HepG2 (cell line): ENCODE data around the gene WNT10A. TPM values are rescaled to one million over a fixed set of nuclear protein-coding genes. Genes with fewer than 3 reads are reported as not detected.
A peak's percentile ranks its signal among the peaks of the same experiment; 100 is the strongest.

Source experiments
- ATAC-seq: fragments of 200-7000 bp; cut with Tn5 transposase; 3 replicates; pipeline ENCODE4 v1.9.1; 2020; ENCODE audit warnings: mild to moderate bottlenecking, moderate library complexity
- BruUV-seq: library from RNA; stranded (reverse); fragments of 400-500 nt; replicated peaks from 2 replicates; lab custom pipeline; 2021; lab: Mats Ljungman, UMichigan
- CTCF ChIA-PET: fragments of 300-600 bp; formaldehyde crosslinking; extraction: SDS; loops from one replicate; lab custom pipeline; 2021; ENCODE audit warnings: low total read pairs, inconsistent platforms, low intra/inter-chr PET ratio; lab: Yijun Ruan, JAX
- POLR2A ChIA-PET: fragments of 350-600 bp; sonication (Branson Sonifier 250); formaldehyde crosslinking; loops from one replicate; lab custom pipeline; 2020; ENCODE audit warnings: antibody characterized with exemption, inconsistent platforms; lab: Yijun Ruan, JAX
- DNase-seq: peaks from one replicate; pipeline ENCODE4 v3.0.0-alpha.2; 2015; ENCODE audit warnings: low spot score
- FAIRE-seq: peaks from 3 replicates; lab custom pipeline; 2011; peaks lifted over from hg19 to GRCh38; lab: Jason Lieb, UNC
- H2AFZ ChIP-seq: one replicate; pipeline ENCODE4 v1.6.1; 2011; ENCODE audit warnings: low read length, inconsistent platforms
- H3K27ac ChIP-seq: fragments of 300-600 bp; 3 replicates; pipeline ENCODE4 v1.8.0; 2011; ENCODE audit warnings: mixed run types, mild to moderate bottlenecking, mixed read lengths, low read length, inconsistent platforms; ENCODE audit not compliant: insufficient read depth; ENCODE audit errors: extremely low read length
- H3K27me3 ChIP-seq, 2 experiments: fragments of 200-600 bp in 1 of 2; 2 replicates in 1 of 2; 3 replicates in 1 of 2; pipeline versions ENCODE4 v1.6.0 to v1.8.0; 2011; ENCODE audit warnings: low read length in 2 of 2, mild to moderate bottlenecking in 2 of 2, moderate library complexity in 2 of 2, inconsistent platforms in 1 of 2; ENCODE audit not compliant: insufficient read depth in 2 of 2, control insufficient read depth in 1 of 2
- H3K36me3 ChIP-seq, 2 experiments: fragments of 200-600 bp in 1 of 2; replicated peaks in 1 of 2; 2 replicates in 1 of 2; 3 replicates in 1 of 2; pipeline versions ENCODE4 v1.5.1 to v1.8.0; 2011; ENCODE audit warnings: low read length in 2 of 2, inconsistent platforms in 1 of 2; ENCODE audit not compliant: insufficient read depth in 2 of 2, control insufficient read depth in 1 of 2
- H3K4me1 ChIP-seq: 2 replicates; pipeline ENCODE4 v1.5.1; 2012; ENCODE audit warnings: low read length, inconsistent platforms; ENCODE audit not compliant: insufficient read depth
- H3K4me2 ChIP-seq: 2 replicates; pipeline ENCODE4 v1.6.0; 2011; ENCODE audit warnings: low read depth, low read length, inconsistent platforms
- H3K4me3 ChIP-seq, 3 experiments: fragments of 200-600 bp in 1 of 3; sonication (generic), shearing (Covaris generic) in 1 of 3; replicated peaks in 1 of 3; 2 replicates each; pipeline ENCODE4 v1.5.1; 2011 to 2016; ENCODE audit warnings: low read length in 3 of 3, inconsistent platforms in 2 of 3, low read depth in 2 of 3, mild to moderate bottlenecking in 2 of 3, control low read depth in 1 of 3, mixed read lengths in 1 of 3; ENCODE audit not compliant: insufficient read depth in 1 of 3
- H3K79me2 ChIP-seq: one replicate; pipeline ENCODE4 v1.6.1; 2011; ENCODE audit warnings: low read length, inconsistent platforms; ENCODE audit not compliant: insufficient read depth
- H3K9ac ChIP-seq: 2 replicates; pipeline ENCODE4 v1.6.0; 2011; ENCODE audit warnings: mild to moderate bottlenecking, low read depth, low read length, inconsistent platforms; ENCODE audit not compliant: insufficient read depth
- H3K9me3 ChIP-seq: 2 replicates; pipeline ENCODE4 v1.5.1; 2012; ENCODE audit warnings: mild to moderate bottlenecking, low read length
- H4K20me1 ChIP-seq: 2 replicates; pipeline ENCODE4 v1.6.0; 2011; ENCODE audit warnings: inconsistent platforms, mild to moderate bottlenecking, low read length, moderate library complexity; ENCODE audit not compliant: insufficient read depth
- FOXA1 ChIP-seq, 2 experiments: fragments of 450-650 bp in 1 of 2; sonication (generic) in 1 of 2; formaldehyde crosslinking in 1 of 2; IDR thresholded peaks; 2 replicates each; pipeline versions ENCODE4 v1.4.0 to v1.6.1; 2016 to 2020; ENCODE audit warnings: missing genetic modification reagents in 1 of 2
- NFKB2 ChIP-seq: sonication (generic); formaldehyde crosslinking; IDR thresholded peaks from 2 replicates; pipeline ENCODE4 v1.4.0; 2020; ENCODE audit warnings: missing genetic modification reagents, borderline replicate concordance
- PHF21A ChIP-seq: sonication (generic); formaldehyde crosslinking; IDR thresholded peaks from 2 replicates; pipeline ENCODE4 v1.5.0; 2020; ENCODE audit warnings: mild to moderate bottlenecking, missing genetic modification reagents
- ZNF124 ChIP-seq: sonication (generic); formaldehyde crosslinking; IDR thresholded peaks from 2 replicates; pipeline ENCODE4 v1.4.0; 2020; ENCODE audit warnings: missing genetic modification reagents
- ZNF275 ChIP-seq: sonication (generic); formaldehyde crosslinking; IDR thresholded peaks from 2 replicates; pipeline ENCODE4 v1.8.0; 2022; ENCODE audit warnings: missing genetic modification reagents, mild to moderate bottlenecking, inconsistent platforms, borderline replicate concordance
- ZNF615 ChIP-seq: sonication (generic); formaldehyde crosslinking; IDR thresholded peaks from 2 replicates; pipeline ENCODE4 v1.5.0; 2020; ENCODE audit warnings: mild to moderate bottlenecking, missing genetic modification reagents, borderline replicate concordance
- WGBS: methylation state at CpG from one replicate; pipeline ENCODE4 v1.1.6; 2017; ENCODE audit warnings: low lambda C conversion rate; 5-methylcytosine and 5-hydroxymethylcytosine counted together
- in situ Hi-C: cut with HindIII; loops from 2 replicates; pipeline ENCODE4 v1.10.0; 2017; ENCODE audit warnings: low pct_unique_long_range_greater_than_20kb; ENCODE audit not compliant: extremely low pct_ligation_motif_present
- intact Hi-C: fragments of 100-400 bp; cut with micrococcal nuclease; formaldehyde crosslinking; loops from one replicate; pipeline ENCODE4 v1.10.0; 2022; ENCODE audit not compliant: unreplicated experiment
- polyA plus RNA-seq, 8 experiments: library from polyadenylated mRNA; depleted of rRNA in 3 of 8; stranded (reverse) in 7 of 8; unstranded in 1 of 8; fragments of >200 nt; fragmentation: Illumina TruSeq in 4 of 8; extraction: Trizol in 4 of 8; gene quantifications; 2 replicates each; pipeline versions ENCODE4 v1.2.1 to v1.2.3, GENCODE V29; 2011 to 2016; ENCODE audit warnings: low read depth in 4 of 8, missing spikeins in 1 of 8, mixed read lengths in 1 of 8; ENCODE audit not compliant: insufficient read depth in 1 of 8
- total RNA-seq, 5 experiments: library from RNA; depleted of rRNA; stranded (reverse); fragments of >200 nt; fragmentation: Illumina TruSeq; extraction: Trizol; gene quantifications; 2 replicates each; pipeline ENCODE4 v1.2.3, GENCODE V29; 2016; ENCODE audit warnings: low read depth in 1 of 5
- TF ChIP-seq, protein P1 (sequence below): sonication (generic); formaldehyde crosslinking; IDR thresholded peaks from 2 replicates; pipeline ENCODE4 v1.4.0; 2020; ENCODE audit warnings: missing genetic modification reagents
- TF ChIP-seq, protein P2 (sequence below): sonication (generic); formaldehyde crosslinking; IDR thresholded peaks from 2 replicates; pipeline ENCODE4 v1.4.0; 2020; ENCODE audit warnings: missing genetic modification reagents, borderline replicate concordance
- TF ChIP-seq, protein P3 (sequence below): sonication (generic); formaldehyde crosslinking; IDR thresholded peaks from 2 replicates; pipeline ENCODE4 v1.8.1; 2023; ENCODE audit warnings: mild to moderate bottlenecking, missing genetic modification reagents

Gene WNT10A
- total and polyA plus RNA-seq, 2 of the 13 experiments (the other 11 are each of a cell fraction or from before 2014, with no cell fraction given): 0.03 TPM; not detected in 1

DNA sequence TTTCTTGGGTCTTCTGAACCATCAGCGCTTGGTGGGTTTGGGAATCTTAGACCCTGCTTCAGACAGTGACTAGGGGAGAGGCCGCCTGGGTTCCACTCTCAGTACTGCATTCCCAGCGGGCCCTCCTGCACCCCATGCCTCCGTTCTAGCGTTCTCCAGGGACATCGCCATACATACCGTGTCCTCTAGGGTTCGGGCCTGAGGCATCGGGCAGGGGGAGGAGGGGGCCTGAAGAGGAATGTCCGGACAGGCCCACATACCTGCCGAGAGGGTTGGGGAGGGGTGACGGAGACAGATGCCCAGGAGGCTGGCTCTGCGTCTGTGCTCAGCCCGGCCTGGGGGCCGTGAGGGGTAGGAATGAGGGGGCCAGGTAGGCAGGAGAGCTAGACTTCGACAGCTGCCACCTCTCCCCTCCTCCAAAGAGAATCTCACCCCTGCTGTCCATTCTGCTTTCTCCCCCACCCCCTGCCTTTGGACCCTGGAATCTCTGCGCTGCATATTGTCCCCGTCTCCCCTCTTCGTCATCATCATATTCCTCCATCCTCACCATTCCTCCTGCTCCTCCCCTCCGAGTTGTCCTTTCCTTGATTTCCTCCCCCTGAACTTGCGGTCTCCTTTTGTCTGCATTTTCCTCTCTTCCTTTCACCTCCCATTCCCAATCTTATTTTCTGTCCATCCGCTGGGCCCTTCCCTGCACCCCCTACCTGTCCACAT, 7.8 kb upstream of the WNT10A start:
- POLR2A ChIA-PET: no interaction called here
- H3K9ac ChIP-seq: no peak overlapping the region
- in situ Hi-C loops: no loop called here
- no peak for FAIRE-seq
- no TSS peak for BruUV-seq
- H2AFZ ChIP-seq: no peak overlapping the region
- peaks cover 9 to 94% of the 10 kb centered on the region in 2 experiments; a peak in 4 of 5 replicates for H3K27me3 ChIP-seq
- TF ChIP-seq, protein P1, sequence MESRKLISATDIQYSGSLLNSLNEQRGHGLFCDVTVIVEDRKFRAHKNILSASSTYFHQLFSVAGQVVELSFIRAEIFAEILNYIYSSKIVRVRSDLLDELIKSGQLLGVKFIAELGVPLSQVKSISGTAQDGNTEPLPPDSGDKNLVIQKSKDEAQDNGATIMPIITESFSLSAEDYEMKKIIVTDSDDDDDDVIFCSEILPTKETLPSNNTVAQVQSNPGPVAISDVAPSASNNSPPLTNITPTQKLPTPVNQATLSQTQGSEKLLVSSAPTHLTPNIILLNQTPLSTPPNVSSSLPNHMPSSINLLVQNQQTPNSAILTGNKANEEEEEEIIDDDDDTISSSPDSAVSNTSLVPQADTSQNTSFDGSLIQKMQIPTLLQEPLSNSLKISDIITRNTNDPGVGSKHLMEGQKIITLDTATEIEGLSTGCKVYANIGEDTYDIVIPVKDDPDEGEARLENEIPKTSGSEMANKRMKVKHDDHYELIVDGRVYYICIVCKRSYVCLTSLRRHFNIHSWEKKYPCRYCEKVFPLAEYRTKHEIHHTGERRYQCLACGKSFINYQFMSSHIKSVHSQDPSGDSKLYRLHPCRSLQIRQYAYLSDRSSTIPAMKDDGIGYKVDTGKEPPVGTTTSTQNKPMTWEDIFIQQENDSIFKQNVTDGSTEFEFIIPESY (CRISPR knock-in tag): peak; percentile 94
- TF ChIP-seq NFKB2 (CRISPR knock-in tag): no peak
- TF ChIP-seq ZNF124 (CRISPR knock-in tag): no peak
- TF ChIP-seq, protein P2, sequence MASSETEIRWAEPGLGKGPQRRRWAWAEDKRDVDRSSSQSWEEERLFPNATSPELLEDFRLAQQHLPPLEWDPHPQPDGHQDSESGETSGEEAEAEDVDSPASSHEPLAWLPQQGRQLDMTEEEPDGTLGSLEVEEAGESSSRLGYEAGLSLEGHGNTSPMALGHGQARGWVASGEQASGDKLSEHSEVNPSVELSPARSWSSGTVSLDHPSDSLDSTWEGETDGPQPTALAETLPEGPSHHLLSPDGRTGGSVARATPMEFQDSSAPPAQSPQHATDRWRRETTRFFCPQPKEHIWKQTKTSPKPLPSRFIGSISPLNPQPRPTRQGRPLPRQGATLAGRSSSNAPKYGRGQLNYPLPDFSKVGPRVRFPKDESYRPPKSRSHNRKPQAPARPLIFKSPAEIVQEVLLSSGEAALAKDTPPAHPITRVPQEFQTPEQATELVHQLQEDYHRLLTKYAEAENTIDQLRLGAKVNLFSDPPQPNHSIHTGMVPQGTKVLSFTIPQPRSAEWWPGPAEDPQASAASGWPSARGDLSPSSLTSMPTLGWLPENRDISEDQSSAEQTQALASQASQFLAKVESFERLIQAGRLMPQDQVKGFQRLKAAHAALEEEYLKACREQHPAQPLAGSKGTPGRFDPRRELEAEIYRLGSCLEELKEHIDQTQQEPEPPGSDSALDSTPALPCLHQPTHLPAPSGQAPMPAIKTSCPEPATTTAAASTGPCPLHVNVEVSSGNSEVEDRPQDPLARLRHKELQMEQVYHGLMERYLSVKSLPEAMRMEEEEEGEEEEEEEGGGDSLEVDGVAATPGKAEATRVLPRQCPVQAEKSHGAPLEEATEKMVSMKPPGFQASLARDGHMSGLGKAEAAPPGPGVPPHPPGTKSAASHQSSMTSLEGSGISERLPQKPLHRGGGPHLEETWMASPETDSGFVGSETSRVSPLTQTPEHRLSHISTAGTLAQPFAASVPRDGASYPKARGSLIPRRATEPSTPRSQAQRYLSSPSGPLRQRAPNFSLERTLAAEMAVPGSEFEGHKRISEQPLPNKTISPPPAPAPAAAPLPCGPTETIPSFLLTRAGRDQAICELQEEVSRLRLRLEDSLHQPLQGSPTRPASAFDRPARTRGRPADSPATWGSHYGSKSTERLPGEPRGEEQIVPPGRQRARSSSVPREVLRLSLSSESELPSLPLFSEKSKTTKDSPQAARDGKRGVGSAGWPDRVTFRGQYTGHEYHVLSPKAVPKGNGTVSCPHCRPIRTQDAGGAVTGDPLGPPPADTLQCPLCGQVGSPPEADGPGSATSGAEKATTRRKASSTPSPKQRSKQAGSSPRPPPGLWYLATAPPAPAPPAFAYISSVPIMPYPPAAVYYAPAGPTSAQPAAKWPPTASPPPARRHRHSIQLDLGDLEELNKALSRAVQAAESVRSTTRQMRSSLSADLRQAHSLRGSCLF: no peak
- TF ChIP-seq ZNF275 (CRISPR knock-in tag): no peak
- TF ChIP-seq, protein P3, sequence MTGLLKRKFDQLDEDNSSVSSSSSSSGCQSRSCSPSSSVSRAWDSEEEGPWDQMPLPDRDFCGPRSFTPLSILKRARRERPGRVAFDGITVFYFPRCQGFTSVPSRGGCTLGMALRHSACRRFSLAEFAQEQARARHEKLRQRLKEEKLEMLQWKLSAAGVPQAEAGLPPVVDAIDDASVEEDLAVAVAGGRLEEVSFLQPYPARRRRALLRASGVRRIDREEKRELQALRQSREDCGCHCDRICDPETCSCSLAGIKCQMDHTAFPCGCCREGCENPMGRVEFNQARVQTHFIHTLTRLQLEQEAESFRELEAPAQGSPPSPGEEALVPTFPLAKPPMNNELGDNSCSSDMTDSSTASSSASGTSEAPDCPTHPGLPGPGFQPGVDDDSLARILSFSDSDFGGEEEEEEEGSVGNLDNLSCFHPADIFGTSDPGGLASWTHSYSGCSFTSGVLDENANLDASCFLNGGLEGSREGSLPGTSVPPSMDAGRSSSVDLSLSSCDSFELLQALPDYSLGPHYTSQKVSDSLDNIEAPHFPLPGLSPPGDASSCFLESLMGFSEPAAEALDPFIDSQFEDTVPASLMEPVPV (CRISPR knock-in tag): no peak
- TF ChIP-seq FOXA1 (IDR thresholded peaks at IDR 0.05): no peak
- TF ChIP-seq FOXA1 (CRISPR knock-in tag; IDR thresholded peaks at IDR 0.05): no peak
- TF ChIP-seq ZNF615 (CRISPR knock-in tag): no peak
- TF ChIP-seq PHF21A (CRISPR knock-in tag): no peak
- H3K4me3 ChIP-seq: no peak overlapping the region
- no peak for DNase-seq
- no peaks in the 10 kb centered on the region; the same call in 1 of the 2 replicates for H3K4me1 ChIP-seq
- CTCF ChIA-PET: no interaction called here
- intact Hi-C loops: no loop called here
- H3K79me2 ChIP-seq: no peaks in the 10 kb centered on the region
- peak; percentile 54 for ATAC-seq
- H3K4me2 ChIP-seq: no peak overlapping the region
- peaks cover 3% of the 10 kb centered on the region; the same call in 1 of the 2 replicates for H4K20me1 ChIP-seq
- H3K27ac ChIP-seq: no peak overlapping the region
- 22% methylated on average over 22 of the region's 22 CpGs for WGBS
- H3K36me3 ChIP-seq: no peaks in the 10 kb centered on the region
- no peaks in the 10 kb centered on the region for H3K9me3 ChIP-seq
